Hematopoietic multipotent progenitor cell (in vitro differentiated cells): ENCODE measurements around the gene SLC6A9. TPM values are rescaled to one million over a fixed set of nuclear protein-coding genes. Genes with fewer than 3 reads are reported as not detected.
A peak's percentile ranks its signal among the peaks of the same experiment; 100 is the strongest.

Experiments used
- DNase-seq, 3 donors: peaks; one replicate each; pipeline ENCODE4 v3.0.0-alpha.2; 2011 to 2015; ENCODE audit warnings: low read depth in 2 of 3, low spot score in 2 of 3
- total RNA-seq: library from RNA; depleted of rRNA; stranded (reverse); fragments of >200 nt; gene quantifications from one replicate; pipeline ENCODE4 v1.2.3, GENCODE V29; 2012

The SLC6A9 gene
- total RNA-seq, 1 donor = 0.81 TPM

GRCh38 chr1:43974443-43975248, 56.6 kb downstream of the SLC6A9 start, which contains the start of gene ATP6V0B:
ATP6V0B (plus strand) TSS chr1:43974960; CDS start chr1:43975041, 81 bp downstream.
- DNase-seq = peak; percentile 82 to 94 (median 92)

DNA sequence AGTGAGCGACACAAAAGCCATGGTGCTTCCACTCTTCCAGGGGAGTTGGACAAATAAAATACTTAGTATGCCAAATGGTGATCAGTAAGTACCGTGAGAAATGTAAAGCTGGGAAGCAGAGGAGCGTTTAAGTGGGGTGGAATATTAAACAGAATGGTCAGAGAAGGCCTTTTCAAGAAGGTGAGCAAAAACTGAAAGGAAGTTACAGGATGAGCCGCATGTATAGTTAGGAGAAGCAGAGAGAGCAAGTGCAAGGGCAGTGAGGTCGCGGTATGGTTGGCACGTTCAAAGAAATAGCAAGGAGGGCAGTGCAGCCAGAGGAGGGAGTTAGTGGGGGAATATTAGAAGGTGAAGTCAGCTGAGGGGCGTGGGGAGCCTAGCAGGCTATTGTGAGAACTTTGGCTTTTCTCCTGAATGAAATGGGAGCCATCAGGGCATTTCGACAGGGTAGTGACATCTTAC, 57.2 kb downstream of the SLC6A9 start:
- peak in 1 of 3 donors; percentile 48 for DNase-seq

- no peak for DNase-seq
These were observed 59.8 kb downstream of the SLC6A9 start for GRCh38 chr1:43971336-43971980.

GRCh38 chr1:43970911-43971310, 60.4 kb downstream of the SLC6A9 start:
- no peak for DNase-seq

- no peak for DNase-seq
These were observed 60.8 kb downstream of the SLC6A9 start for GRCh38 chr1:43970502-43970901.

GRCh38 chr1:43969746-43970466, 61.4 kb downstream of the SLC6A9 start, which contains the start of gene DPH2:
DPH2 (plus strand) TSS chr1:43970010; CDS start chr1:43970176, 166 bp downstream.
- DNase-seq = peak; percentile 76 to 98 (median 96)

GRCh38 chr1:43969416-43969745, 61.9 kb downstream of the SLC6A9 start:
- no peak for DNase-seq

- DNase-seq = peak in 1 of 3 donors; percentile 46
These were observed 62.8 kb downstream of the SLC6A9 start for GRCh38 chr1:43968348-43968948.

- no peak for DNase-seq
These were observed 65.9 kb downstream of the SLC6A9 start for GRCh38 chr1:43965316-43965715.

DNA sequence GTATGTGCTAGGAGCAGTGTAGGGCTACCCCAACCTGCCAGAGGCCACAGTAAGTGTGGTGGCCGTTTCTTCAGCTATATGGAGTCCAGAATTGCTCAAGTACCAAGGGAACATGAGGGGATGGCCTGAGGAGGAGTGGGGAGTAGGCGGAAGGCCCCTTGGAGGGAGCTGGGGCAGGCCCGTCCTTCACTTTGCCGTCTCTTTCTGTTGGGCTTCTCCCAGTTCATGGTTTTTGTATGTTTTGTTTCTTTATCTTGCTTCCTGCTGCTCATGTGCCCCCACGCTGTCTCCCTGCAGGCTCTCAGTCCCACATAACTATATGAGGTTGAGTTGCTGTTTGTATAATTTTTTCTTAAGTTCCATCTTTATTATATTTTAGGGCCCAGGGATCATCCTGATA, 67.4 kb downstream of the SLC6A9 start:
- DNase-seq = no peak

DNA sequence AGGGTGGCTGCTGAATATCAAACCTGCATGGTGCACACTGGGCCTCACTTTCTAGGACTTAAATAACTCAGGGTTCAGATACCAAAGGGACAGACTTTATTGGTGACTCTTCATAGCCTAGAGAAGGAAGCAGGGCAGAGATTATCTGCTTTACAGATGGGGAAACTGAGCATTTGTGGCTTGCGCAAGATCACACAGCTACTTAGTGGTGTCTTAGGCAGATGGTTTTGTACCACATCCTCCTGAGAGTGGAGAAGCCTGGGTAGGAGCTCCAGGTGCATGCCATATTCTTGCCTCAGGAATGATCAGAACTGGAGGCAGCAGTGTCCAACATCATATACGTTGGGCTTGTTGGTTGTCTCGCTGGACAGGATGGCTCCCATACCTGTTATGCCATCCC, 68.3 kb downstream of the SLC6A9 start:
- DNase-seq = no peak

GRCh38 chr1:43962324-43962723, 68.9 kb downstream of the SLC6A9 start:
- DNase-seq = no peak

- no peak for DNase-seq
These were observed 69.6 kb downstream of the SLC6A9 start for GRCh38 chr1:43961692-43962091.

- DNase-seq = no peak
These were observed 70.5 kb downstream of the SLC6A9 start for GRCh38 chr1:43960798-43961197.

DNA sequence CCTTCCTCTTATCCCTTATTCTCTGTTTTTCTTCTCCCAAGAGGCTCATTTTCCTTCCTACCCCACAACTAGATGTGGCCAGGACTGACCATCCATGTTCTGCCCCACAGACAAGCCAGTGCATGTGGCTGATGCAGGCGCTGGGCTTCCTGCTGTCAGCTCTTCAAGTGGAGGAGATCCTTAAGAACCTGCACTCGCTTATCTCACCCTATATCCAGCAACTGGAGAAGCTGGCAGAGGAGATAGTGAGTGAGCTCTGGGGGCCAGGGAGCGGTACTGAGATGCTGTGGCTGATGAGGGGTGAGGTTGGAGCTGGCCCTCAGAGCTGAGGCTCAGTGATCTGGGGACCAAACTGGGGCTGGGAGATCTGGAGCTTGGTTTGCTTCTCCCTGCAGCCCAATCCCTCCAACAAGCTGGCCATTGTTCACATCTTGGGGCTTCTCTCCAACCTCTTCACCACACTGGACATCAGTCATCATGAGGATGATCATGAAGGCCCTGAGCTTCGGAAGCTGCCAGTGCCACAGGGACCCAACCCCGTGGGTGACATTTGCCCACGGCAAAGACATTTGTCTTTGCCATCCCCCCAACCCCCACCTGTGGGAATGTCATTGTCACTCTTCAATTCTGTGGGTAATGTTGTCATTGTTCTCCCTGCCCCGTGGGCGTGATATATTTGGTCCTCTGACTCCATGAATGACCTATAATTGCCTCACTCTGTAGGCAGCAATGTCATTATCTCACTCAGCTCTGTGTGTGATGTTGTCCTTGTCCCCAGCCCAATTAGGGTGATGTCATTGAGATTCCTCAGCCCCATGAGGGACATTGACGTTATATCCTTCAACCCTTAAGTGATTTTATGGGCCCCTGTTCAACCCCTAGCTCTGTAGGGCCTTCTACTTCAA, 72.7 kb downstream of the SLC6A9 start:
- DNase-seq = no peak

DNA sequence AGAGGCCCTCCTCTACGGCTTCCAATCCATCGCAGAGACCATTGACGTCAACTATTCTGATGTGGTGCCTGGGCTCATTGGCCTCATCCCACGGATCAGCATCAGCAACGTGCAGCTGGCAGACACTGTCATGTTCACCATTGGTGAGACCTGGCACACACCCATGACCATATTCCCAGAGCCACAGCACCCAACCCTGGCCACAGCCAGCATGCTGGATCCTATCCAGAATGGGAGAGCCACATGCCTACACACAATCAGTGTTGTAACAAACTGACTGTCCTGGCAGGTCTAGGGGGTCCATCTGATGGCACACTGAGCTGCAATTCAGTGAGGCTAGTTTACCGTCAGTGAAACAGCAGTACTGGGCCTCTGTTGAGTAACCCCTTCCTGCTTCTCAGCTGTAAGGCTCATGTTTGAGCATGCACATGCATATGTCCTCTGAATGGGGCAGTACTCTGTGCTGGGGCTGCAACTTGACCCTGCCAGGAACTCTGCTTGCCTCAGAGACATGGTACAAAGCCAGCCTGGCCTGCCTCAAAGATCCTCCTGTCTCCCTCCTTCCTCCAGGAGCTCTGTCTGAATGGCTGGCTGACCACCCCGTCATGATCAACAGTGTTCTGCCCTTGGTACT, 73.7 kb downstream of the SLC6A9 start:
- no peak for DNase-seq

DNA sequence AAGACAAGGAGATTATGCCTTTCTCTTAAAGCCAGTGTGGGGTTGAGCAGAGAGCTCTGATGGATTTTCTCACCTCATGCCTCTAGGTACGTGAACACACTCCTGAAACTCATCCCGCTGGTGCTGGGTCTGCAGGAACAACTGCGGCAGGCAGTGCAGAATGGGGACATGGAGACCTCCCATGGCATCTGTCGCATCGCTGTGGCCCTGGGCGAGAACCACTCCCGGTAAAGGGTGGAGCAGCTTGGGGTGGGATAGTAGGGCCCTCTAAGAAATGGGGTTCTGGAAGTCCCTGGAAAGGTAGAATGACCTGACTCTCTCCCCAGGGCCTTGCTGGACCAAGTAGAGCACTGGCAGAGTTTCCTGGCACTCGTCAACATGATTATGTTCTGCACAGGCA, 75.0 kb downstream of the SLC6A9 start:
- DNase-seq = no peak

- no peak for DNase-seq
These were observed 77.2 kb downstream of the SLC6A9 start for GRCh38 chr1:43954036-43954435.

- DNase-seq = no peak
These were observed 77.9 kb downstream of the SLC6A9 start for GRCh38 chr1:43953361-43953760.
